Measurements from ENCODE around the gene IL1RAPL2. TPM values are rescaled to one million over a fixed set of nuclear protein-coding genes. Genes with fewer than 3 reads are reported as not detected.

The IL1RAPL2 gene
- polyA plus RNA-seq, 3 donors, result not detected

DNA sequence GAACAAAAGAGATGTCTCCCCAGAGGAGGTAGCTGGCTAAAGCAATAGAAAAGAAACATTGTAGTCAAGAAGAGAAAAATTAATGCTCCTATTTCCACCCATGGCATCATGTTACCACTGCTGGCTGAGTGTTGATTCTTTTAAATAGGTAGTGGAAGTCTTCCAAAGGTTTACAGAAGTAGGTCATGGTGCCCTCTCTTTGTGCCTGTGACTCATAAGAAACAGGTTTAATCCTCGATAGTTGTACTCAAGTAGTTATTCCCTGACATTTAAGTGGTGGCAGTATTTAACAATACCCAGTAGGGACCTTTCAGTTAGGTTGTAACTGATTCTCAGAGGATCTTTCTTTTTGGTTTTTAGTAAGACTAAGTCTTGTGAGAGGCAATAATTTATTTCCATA is 406.7 kb downstream of the IL1RAPL2 start:
- Histone ChIP-seq H3K4me2 (replicated peaks; ENCODE audit: extremely low read depth, low read length, poor library complexity, severe bottlenecking) (no peak overlapping the region), H3K79me2 (ENCODE audit: insufficient read depth, low read length) (no peaks in the 10 kb centered on the region), H3K9ac (ENCODE audit: insufficient read depth, low read length, poor library complexity, severe bottlenecking) (no peak overlapping the region), H4K20me1 (ENCODE audit: insufficient read depth, low read length) (no peaks in the 10 kb centered on the region), H3K27me3 (ENCODE audit: control insufficient read depth in 2 of 2, insufficient read depth in 2 of 2, low read length in 2 of 2) (no peaks in the 10 kb centered on the region), H3K36me3 (replicated peaks in 1 of 2; ENCODE audit: control insufficient read depth in 1 of 2, insufficient read depth in 2 of 2, low read length in 2 of 2) (no peaks in the 10 kb centered on the region), H2AFZ (ENCODE audit: insufficient read depth, low read depth, low read length, poor library complexity, severe bottlenecking) (no peak overlapping the region), H3K27ac (ENCODE audit: low read depth in 1 of 2, low read length in 2 of 2) (no peak overlapping the region), H3K9me3 (replicated peaks in 1 of 2; ENCODE audit: control insufficient read depth in 1 of 2, insufficient read depth in 1 of 2, low read length in 2 of 2) (no peaks in the 10 kb centered on the region), H3K4me1 (ENCODE audit: control insufficient read depth in 1 of 2, insufficient read depth in 2 of 2, low read length in 2 of 2) (no peaks in the 10 kb centered on the region), H3K4me3 (replicated peaks in 1 of 3; ENCODE audit: low read depth in 2 of 3, low read length in 3 of 3) (no peak overlapping the region)
- TF ChIP-seq, protein P1, sequence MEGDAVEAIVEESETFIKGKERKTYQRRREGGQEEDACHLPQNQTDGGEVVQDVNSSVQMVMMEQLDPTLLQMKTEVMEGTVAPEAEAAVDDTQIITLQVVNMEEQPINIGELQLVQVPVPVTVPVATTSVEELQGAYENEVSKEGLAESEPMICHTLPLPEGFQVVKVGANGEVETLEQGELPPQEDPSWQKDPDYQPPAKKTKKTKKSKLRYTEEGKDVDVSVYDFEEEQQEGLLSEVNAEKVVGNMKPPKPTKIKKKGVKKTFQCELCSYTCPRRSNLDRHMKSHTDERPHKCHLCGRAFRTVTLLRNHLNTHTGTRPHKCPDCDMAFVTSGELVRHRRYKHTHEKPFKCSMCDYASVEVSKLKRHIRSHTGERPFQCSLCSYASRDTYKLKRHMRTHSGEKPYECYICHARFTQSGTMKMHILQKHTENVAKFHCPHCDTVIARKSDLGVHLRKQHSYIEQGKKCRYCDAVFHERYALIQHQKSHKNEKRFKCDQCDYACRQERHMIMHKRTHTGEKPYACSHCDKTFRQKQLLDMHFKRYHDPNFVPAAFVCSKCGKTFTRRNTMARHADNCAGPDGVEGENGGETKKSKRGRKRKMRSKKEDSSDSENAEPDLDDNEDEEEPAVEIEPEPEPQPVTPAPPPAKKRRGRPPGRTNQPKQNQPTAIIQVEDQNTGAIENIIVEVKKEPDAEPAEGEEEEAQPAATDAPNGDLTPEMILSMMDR (IDR thresholded peaks at IDR 0.05), result no peak
- DNase-seq, result no peak
- WGBS (ENCODE audit: insufficient coverage), result no CpG with 5 or more reads among the region's 1 CpG
- no peaks in the 10 kb centered on the region for H3K36me3 Mint-ChIP-seq
- H3K27ac Mint-ChIP-seq, result no peak overlapping the region
- intact Hi-C loops (cut with micrococcal nuclease), result no loop called here
- H3K4me3 Mint-ChIP-seq, result no peak overlapping the region
- H3K27me3 Mint-ChIP-seq (ENCODE audit: low read depth in 3 of 3), result no peaks in the 10 kb centered on the region
- no peaks in the 10 kb centered on the region for H3K4me1 Mint-ChIP-seq
- peaks cover 0 to 3% (median 1%) of the 10 kb centered on the region in 7 donors for H3K9me3 Mint-ChIP-seq

DNA sequence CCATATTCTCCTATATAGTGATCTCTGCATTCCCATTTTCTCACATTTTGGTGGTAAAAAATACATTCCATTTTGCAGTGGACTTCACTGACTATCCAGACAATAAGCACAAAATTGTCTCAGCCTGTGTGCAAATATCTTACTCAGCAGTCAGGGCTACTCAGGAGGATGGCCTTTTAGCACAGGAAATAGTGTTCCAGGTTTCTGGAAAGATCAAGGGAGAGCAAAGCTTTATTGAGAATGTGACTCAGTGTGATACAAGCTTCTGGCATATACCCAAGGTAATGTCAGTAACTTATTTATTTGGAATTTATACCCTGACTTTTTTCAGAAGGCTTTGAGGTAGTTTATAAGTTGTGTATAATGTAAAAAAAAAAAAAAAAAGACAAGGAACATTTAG is 421.1 kb downstream of the IL1RAPL2 start:
- Mint-ChIP-seq H3K4me1 (no peaks in the 10 kb centered on the region), H3K27ac (no peak overlapping the region), H3K4me3 (no peak overlapping the region), H3K27me3 (ENCODE audit: low read depth in 3 of 3) (no peaks in the 10 kb centered on the region), H3K9me3 (no peaks in the 10 kb centered on the region), H3K36me3 (no peaks in the 10 kb centered on the region)
- no peak overlapping the region for H3K4me3 ChIP-seq (replicated peaks in 1 of 3; ENCODE audit: low read depth in 2 of 3, low read length in 3 of 3)
- no peak overlapping the region for H2AFZ ChIP-seq (ENCODE audit: insufficient read depth, low read depth, low read length, poor library complexity, severe bottlenecking)
- H3K9ac ChIP-seq (ENCODE audit: insufficient read depth, low read length, poor library complexity, severe bottlenecking), result no peak overlapping the region
- no peaks in the 10 kb centered on the region for H3K27me3 ChIP-seq (ENCODE audit: control insufficient read depth in 2 of 2, insufficient read depth in 2 of 2, low read length in 2 of 2)
- no peaks in the 10 kb centered on the region for H4K20me1 ChIP-seq (ENCODE audit: insufficient read depth, low read length)
- no peak for DNase-seq
- H3K27ac ChIP-seq (ENCODE audit: low read depth in 1 of 2, low read length in 2 of 2), result no peak overlapping the region
- no peaks in the 10 kb centered on the region for H3K4me1 ChIP-seq (ENCODE audit: control insufficient read depth in 1 of 2, insufficient read depth in 2 of 2, low read length in 2 of 2)
- no peaks in the 10 kb centered on the region for H3K36me3 ChIP-seq (replicated peaks in 1 of 2; ENCODE audit: control insufficient read depth in 1 of 2, insufficient read depth in 2 of 2, low read length in 2 of 2)
- intact Hi-C loops (cut with micrococcal nuclease), result no loop called here
- no peaks in the 10 kb centered on the region for H3K79me2 ChIP-seq (ENCODE audit: insufficient read depth, low read length)
- TF ChIP-seq, protein P1 (IDR thresholded peaks at IDR 0.05), result no peak
- H3K4me2 ChIP-seq (replicated peaks; ENCODE audit: extremely low read depth, low read length, poor library complexity, severe bottlenecking), result no peak overlapping the region
- H3K9me3 ChIP-seq (replicated peaks in 1 of 2; ENCODE audit: control insufficient read depth in 1 of 2, insufficient read depth in 1 of 2, low read length in 2 of 2), result no peaks in the 10 kb centered on the region
